ENCODE measurements around the gene IGLL5.

- TF ChIP-seq SUZ12 (IDR thresholded peaks at IDR 0.05) = no peak
- TF ChIP-seq FOXM1 (IDR thresholded peaks at IDR 0.05; ENCODE audit: borderline replicate concordance) = no peak
- TF ChIP-seq SP1 (IDR thresholded peaks at IDR 0.05) = no peak
- no peak for TF ChIP-seq L3MBTL2 (conservative IDR thresholded peaks at IDR 0.05)
- no peak for TF ChIP-seq FOXA1 (IDR thresholded peaks at IDR 0.05)
- no peak for TF ChIP-seq HDGF (IDR thresholded peaks at IDR 0.05; ENCODE audit: borderline replicate concordance)
- TF ChIP-seq BHLHE40 (IDR thresholded peaks at IDR 0.05; ENCODE audit: borderline replicate concordance) = no peak
- TF ChIP-seq ARNT (IDR thresholded peaks at IDR 0.05) = no peak
- no peak for TF ChIP-seq CTBP1 (IDR thresholded peaks at IDR 0.05; ENCODE audit: borderline replicate concordance)
- no peak for TF ChIP-seq ZNF384 (IDR thresholded peaks at IDR 0.05)
- TF ChIP-seq FOXK2 (IDR thresholded peaks at IDR 0.05) = no peak
- TF ChIP-seq TARDBP (IDR thresholded peaks at IDR 0.05) = no peak
These were observed 42.0 kb downstream of the IGLL5 start for GRCh38 chr22:22929381-22930221.

Data from HEK293T (cell line).